Thyroid gland (tissue), 4 donors: ENCODE results near the gene MYH14. TPM values are rescaled to one million over a fixed set of nuclear protein-coding genes. Genes with fewer than 3 reads are reported as not detected.

ENCODE experiments used
- DNase-seq, 2 donors: peaks; one replicate each; pipeline ENCODE4 v3.0.0-alpha.2; 2019
- H3K27ac ChIP-seq, 3 donors: fragments of 200-600 bp; sonication (generic); 1 replicate in 2 of 3; 2 replicates in 1 of 3; pipeline ENCODE4 v1.5.1; 2016 to 2019; ENCODE audit warnings: mild to moderate bottlenecking in 1 of 3, moderate library complexity in 1 of 3
- H3K27me3 ChIP-seq: fragments of 200-600 bp; sonication (generic); one replicate; pipeline ENCODE4 v1.5.1; 2019
- H3K36me3 ChIP-seq, 2 donors: fragments of 200-600 bp; sonication (generic); one replicate each; pipeline ENCODE4 v1.5.1; 2016 to 2019
- H3K4me1 ChIP-seq, 2 donors: fragments of 200-600 bp; sonication (generic); one replicate each; pipeline ENCODE4 v1.5.1; 2017 to 2019
- H3K4me3 ChIP-seq, 3 donors: fragments of 200-600 bp; sonication (generic); replicated peaks in 1 of 3; 1 replicate in 2 of 3; 2 replicates in 1 of 3; pipeline ENCODE4 v1.5.1; 2016; ENCODE audit warnings: mild to moderate bottlenecking in 1 of 3
- H3K9me3 ChIP-seq: fragments of 200-600 bp; sonication (generic); one replicate; pipeline ENCODE4 v1.5.1; 2017
- POLR2A ChIP-seq, 2 donors: fragments of 450-650 bp; IDR thresholded peaks; one replicate each; pipeline ENCODE4 v1.6.1; 2017; ENCODE audit warnings: antibody characterized with exemption in 2 of 2, mild to moderate bottlenecking in 2 of 2, moderate library complexity in 1 of 2
- WGBS, 2 donors: methylation state at CpG; one replicate each; pipeline ENCODE4 v1.1.5; 2017; 5-methylcytosine and 5-hydroxymethylcytosine counted together
- intact Hi-C: fragments of 100-400 bp; cut with DNase I; formaldehyde crosslinking; loops from one replicate; pipeline ENCODE4 v1.15.1; 2023
- small RNA-seq: library from RNA; depleted of rRNA; stranded (forward); fragments of <200 nt; gene quantifications from one replicate; pipeline ENCODE3, GENCODE V24; 2016
- total RNA-seq, 4 donors: library from RNA; depleted of rRNA; stranded (reverse); fragments of >200 nt; gene quantifications; one replicate each; pipeline ENCODE4 v1.2.3, GENCODE V29; 2016
- TF ChIP-seq, protein P1 (sequence below), 6 experiments: fragments of 200-600 bp in 3 of 6; fragments of 450-650 bp in 3 of 6; sonication (generic) in 3 of 6; IDR thresholded peaks; one replicate each; pipeline ENCODE4 v1.5.1; 2016 to 2019; ENCODE audit warnings: antibody characterized with exemption in 6 of 6, mild to moderate bottlenecking in 2 of 6, inconsistent platforms in 1 of 6, moderate library complexity in 1 of 6

Gene MYH14
- total RNA-seq, 4 donors from 2014 or later: 130 to 361 (median 183) TPM

GRCh38 chr19:50359328-50359818 lies 156.0 kb downstream of the MYH14 start:
- no peaks in the 10 kb centered on the region for H3K36me3 ChIP-seq
- TF ChIP-seq, protein P1, sequence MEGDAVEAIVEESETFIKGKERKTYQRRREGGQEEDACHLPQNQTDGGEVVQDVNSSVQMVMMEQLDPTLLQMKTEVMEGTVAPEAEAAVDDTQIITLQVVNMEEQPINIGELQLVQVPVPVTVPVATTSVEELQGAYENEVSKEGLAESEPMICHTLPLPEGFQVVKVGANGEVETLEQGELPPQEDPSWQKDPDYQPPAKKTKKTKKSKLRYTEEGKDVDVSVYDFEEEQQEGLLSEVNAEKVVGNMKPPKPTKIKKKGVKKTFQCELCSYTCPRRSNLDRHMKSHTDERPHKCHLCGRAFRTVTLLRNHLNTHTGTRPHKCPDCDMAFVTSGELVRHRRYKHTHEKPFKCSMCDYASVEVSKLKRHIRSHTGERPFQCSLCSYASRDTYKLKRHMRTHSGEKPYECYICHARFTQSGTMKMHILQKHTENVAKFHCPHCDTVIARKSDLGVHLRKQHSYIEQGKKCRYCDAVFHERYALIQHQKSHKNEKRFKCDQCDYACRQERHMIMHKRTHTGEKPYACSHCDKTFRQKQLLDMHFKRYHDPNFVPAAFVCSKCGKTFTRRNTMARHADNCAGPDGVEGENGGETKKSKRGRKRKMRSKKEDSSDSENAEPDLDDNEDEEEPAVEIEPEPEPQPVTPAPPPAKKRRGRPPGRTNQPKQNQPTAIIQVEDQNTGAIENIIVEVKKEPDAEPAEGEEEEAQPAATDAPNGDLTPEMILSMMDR (IDR thresholded peaks at IDR 0.05): no peak
- TF ChIP-seq POLR2A (IDR thresholded peaks at IDR 0.05): no peak
- DNase-seq: no peak
- 92 to 94% methylated on average over 5 to 11 of the region's 11 CpGs for WGBS, 2 donors
- no peaks in the 10 kb centered on the region for H3K27me3 ChIP-seq
- no peak overlapping the region for H3K4me3 ChIP-seq
- no peak overlapping the region for H3K27ac ChIP-seq
- H3K9me3 ChIP-seq: no peaks in the 10 kb centered on the region
- intact Hi-C loops: loop anchor here (10.0 kb wide), 1 partner anchor 425 kb away; no protein-coding TSS in a partner anchor
- H3K4me1 ChIP-seq: peaks cover 4 to 37% of the 10 kb centered on the region in 2 donors

Small RNA genes within 50 kb of the gene (small RNA-seq; reads per million reads assigned to genes)
- gene RF00017: not detected

Other genes with a start within 250 kb of the MYH14 start
- 1 to 10 TPM in 2 of 4 donors, under 1 TPM in 2; 0.33 to 1.7 (median 0.92) TPM for gene SIGLEC11, start 242.4 kb upstream of the MYH14 start, total RNA-seq
- gene VRK3, start 178.2 kb upstream of the MYH14 start, total RNA-seq: 10 to 100 TPM; 34.7 to 52.1 (median 46.8) TPM
- 10 to 100 TPM in 3 of 4 donors, 1 to 10 TPM in 1; 7.7 to 15.5 (median 10.5) TPM for gene ZNF473, start 177.6 kb upstream of the MYH14 start, total RNA-seq
- gene IZUMO2, start 40.3 kb upstream of the MYH14 start, total RNA-seq: not detected
- 10 to 100 TPM in 3 of 4 donors, 1 to 10 TPM in 1; 5.9 to 32.8 (median 17.2) TPM for gene KCNC3, start 125.8 kb downstream of the MYH14 start, total RNA-seq
- 1 to 10 TPM in 2 of 4 donors, under 1 TPM in 2; 0.46 to 3.4 (median 1.5) TPM for gene NAPSA, start 162.0 kb downstream of the MYH14 start, total RNA-seq
- 100 to 1,000 TPM in 2 of 4 donors, 10 to 100 TPM in 2; 76.4 to 114 (median 100) TPM for gene NR1H2, start 172.8 kb downstream of the MYH14 start, total RNA-seq
- gene POLD1, start 180.7 kb downstream of the MYH14 start, total RNA-seq: 10 to 100 TPM; 12.9 to 27.5 (median 19.0) TPM
- gene SPIB, start 215.3 kb downstream of the MYH14 start, total RNA-seq: not detected
- gene MYBPC2, start 229.3 kb downstream of the MYH14 start, total RNA-seq: under 1 TPM in 1 of 4 donors, not detected in 3; 0.13 TPM